ENCODE data around the gene KANSL1.

DNA sequence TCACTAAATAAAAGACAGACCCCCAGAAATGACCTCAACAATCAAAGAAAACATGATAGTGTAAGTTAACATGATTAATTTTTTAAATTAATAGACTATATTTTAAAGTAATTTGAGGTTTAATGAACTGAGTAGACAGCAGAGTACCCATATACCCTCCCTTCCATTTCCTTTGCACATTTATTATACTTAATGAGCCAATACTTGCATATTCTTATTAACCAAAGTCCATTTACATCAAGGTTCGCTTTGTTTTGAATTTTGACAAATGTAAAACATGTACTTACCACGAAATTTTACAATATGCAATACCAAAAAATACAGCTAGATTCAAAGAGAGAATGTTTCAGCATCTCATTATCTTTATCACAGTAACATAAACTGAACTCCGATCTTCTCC, 72.7 kb downstream of the KANSL1 start:
- TF ChIP-seq, protein P1, sequence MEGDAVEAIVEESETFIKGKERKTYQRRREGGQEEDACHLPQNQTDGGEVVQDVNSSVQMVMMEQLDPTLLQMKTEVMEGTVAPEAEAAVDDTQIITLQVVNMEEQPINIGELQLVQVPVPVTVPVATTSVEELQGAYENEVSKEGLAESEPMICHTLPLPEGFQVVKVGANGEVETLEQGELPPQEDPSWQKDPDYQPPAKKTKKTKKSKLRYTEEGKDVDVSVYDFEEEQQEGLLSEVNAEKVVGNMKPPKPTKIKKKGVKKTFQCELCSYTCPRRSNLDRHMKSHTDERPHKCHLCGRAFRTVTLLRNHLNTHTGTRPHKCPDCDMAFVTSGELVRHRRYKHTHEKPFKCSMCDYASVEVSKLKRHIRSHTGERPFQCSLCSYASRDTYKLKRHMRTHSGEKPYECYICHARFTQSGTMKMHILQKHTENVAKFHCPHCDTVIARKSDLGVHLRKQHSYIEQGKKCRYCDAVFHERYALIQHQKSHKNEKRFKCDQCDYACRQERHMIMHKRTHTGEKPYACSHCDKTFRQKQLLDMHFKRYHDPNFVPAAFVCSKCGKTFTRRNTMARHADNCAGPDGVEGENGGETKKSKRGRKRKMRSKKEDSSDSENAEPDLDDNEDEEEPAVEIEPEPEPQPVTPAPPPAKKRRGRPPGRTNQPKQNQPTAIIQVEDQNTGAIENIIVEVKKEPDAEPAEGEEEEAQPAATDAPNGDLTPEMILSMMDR (IDR thresholded peaks at IDR 0.05; ENCODE audit: poor library complexity) = no peak
- TF ChIP-seq EZH2phosphoT487 (IDR thresholded peaks at IDR 0.05; ENCODE audit: low read depth, severe bottlenecking, unreplicated experiment) = no peak

All from hepatocyte (in vitro differentiated cells).